Prostate gland (tissue), 2 donors: ENCODE data around the gene TAB3. TPM values are rescaled to one million over a fixed set of nuclear protein-coding genes. Genes with fewer than 3 reads are reported as not detected.
"Not testable (repeated sequence)": the region's sequence is repeated elsewhere in the genome, so short reads cannot be mapped to it uniquely, and the experiment has no call there.

Experiments used
- DNase-seq: peaks from one replicate; pipeline ENCODE4 v3.0.0-alpha.2; 2019; ENCODE audit warnings: low spot score
- H3K27ac ChIP-seq, 2 donors: fragments of 200-600 bp; sonication (generic); 2 replicates each; pipeline ENCODE4 v1.5.1; 2017 to 2019
- H3K27me3 ChIP-seq: fragments of 200-600 bp; sonication (generic); replicated peaks from 2 replicates; pipeline ENCODE4 v1.5.1; 2019; ENCODE audit not compliant: insufficient read depth
- H3K36me3 ChIP-seq, 2 donors: fragments of 200-600 bp; sonication (generic); 1 replicate in 1 of 2; 2 replicates in 1 of 2; pipeline versions ENCODE4 v1.5.1 to v1.8.1; 2017 to 2019
- H3K4me1 ChIP-seq: fragments of 200-600 bp; sonication (generic); replicated peaks from 2 replicates; pipeline ENCODE4 v1.5.1; 2019
- H3K4me3 ChIP-seq, 2 donors: fragments of 200-600 bp; sonication (generic); 2 replicates each; pipeline ENCODE4 v1.5.1; 2017 to 2019
- H3K9me3 ChIP-seq: fragments of 200-600 bp; sonication (generic); 2 replicates; pipeline ENCODE4 v1.5.1; 2017
- CTCF ChIP-seq, 4 experiments: fragments of 200-600 bp in 2 of 4; fragments of 450-650 bp in 2 of 4; sonication (generic) in 2 of 4; IDR thresholded peaks; 1 replicate in 3 of 4; 2 replicates in 1 of 4; pipeline ENCODE4 v1.5.1; 2016 to 2019; ENCODE audit warnings: antibody characterized with exemption in 4 of 4, mild to moderate bottlenecking in 2 of 4, moderate library complexity in 2 of 4
- POLR2A ChIP-seq: fragments of 450-650 bp; IDR thresholded peaks from one replicate; pipeline ENCODE4 v1.6.1; 2016; ENCODE audit warnings: antibody characterized with exemption, mild to moderate bottlenecking
- POLR2AphosphoS5 ChIP-seq: sonication (generic); formaldehyde crosslinking; IDR thresholded peaks from one replicate; pipeline ENCODE4 v1.6.1; 2017; ENCODE audit warnings: antibody characterized with exemption
- WGBS: methylation state at CpG from one replicate; pipeline ENCODE4 v1.1.5; 2018; 5-methylcytosine and 5-hydroxymethylcytosine counted together
- intact Hi-C: fragments of 100-400 bp; cut with DNase I; formaldehyde crosslinking; loops from one replicate; pipeline ENCODE4 v1.14.2; 2022
- total RNA-seq, 2 donors: library from RNA; depleted of rRNA; stranded (reverse); fragments of >200 nt; gene quantifications; one replicate each; pipeline ENCODE4 v1.1.0, GENCODE V29; 2016

The TAB3 gene
- total RNA-seq, 2 donors from 2014 or later = 53.1 to 166 TPM

- TF ChIP-seq POLR2AphosphoS5 = no peak
- TF ChIP-seq CTCF (IDR thresholded peaks at IDR 0.05) = no peak
- TF ChIP-seq POLR2A = no peak
- intact Hi-C loops = no loop called here
- no peaks in the 10 kb centered on the region for H3K36me3 ChIP-seq
- WGBS = 83% methylated on average over 7 of the region's 7 CpGs
- H3K4me1 ChIP-seq = no peaks in the 10 kb centered on the region
- H3K9me3 ChIP-seq = no peaks in the 10 kb centered on the region
- no peak for DNase-seq
- H3K4me3 ChIP-seq = no peak overlapping the region
- H3K27me3 ChIP-seq = no peaks in the 10 kb centered on the region
- H3K27ac ChIP-seq = no peak overlapping the region
These were observed 82.8 kb downstream of the TAB3 start for GRCh38 chrX:30806187-30806728.

- TF ChIP-seq CTCF (IDR thresholded peaks at IDR 0.05) (no peak), POLR2AphosphoS5 (no peak), POLR2A (no peak)
- Histone ChIP-seq H3K9me3 (no peaks in the 10 kb centered on the region), H3K36me3 (no peaks in the 10 kb centered on the region), H3K4me1 (no peaks in the 10 kb centered on the region), H3K4me3 (no peak overlapping the region), H3K27ac (no peak overlapping the region), H3K27me3 (no peaks in the 10 kb centered on the region)
- WGBS = 89% methylated on average over 2 of the region's 2 CpGs
- DNase-seq = no peak
- intact Hi-C loops = no loop called here
These were observed 84.6 kb downstream of the TAB3 start for GRCh38 chrX:30804462-30804861.

- TF ChIP-seq CTCF (IDR thresholded peaks at IDR 0.05) (no peak), POLR2A (no peak), POLR2AphosphoS5 (no peak)
- no peak for DNase-seq
- 65% methylated on average over 1 of the region's 1 CpG for WGBS
These were observed 88.2 kb downstream of the TAB3 start for GRCh38 chrX:30800901-30801300.

GRCh38 chrX:30799327-30799726 is 89.7 kb downstream of the TAB3 start:
- H3K27me3 ChIP-seq = no peaks in the 10 kb centered on the region
- no peaks in the 10 kb centered on the region for H3K4me1 ChIP-seq
- H3K36me3 ChIP-seq = no peaks in the 10 kb centered on the region
- 91% methylated on average over 2 of the region's 2 CpGs for WGBS
- intact Hi-C loops = no loop called here
- H3K27ac ChIP-seq = no peak overlapping the region
- H3K9me3 ChIP-seq = no peaks in the 10 kb centered on the region
- no peak overlapping the region for H3K4me3 ChIP-seq
- no peak for DNase-seq
- TF ChIP-seq POLR2AphosphoS5 = no peak
- no peak for TF ChIP-seq CTCF (IDR thresholded peaks at IDR 0.05)
- no peak for TF ChIP-seq POLR2A

More at GRCh38 chrX:30800901-30801300, 88.2 kb downstream of the TAB3 start:
- Histone ChIP-seq H3K9me3 (no peaks in the 10 kb centered on the region), H3K27me3 (no peaks in the 10 kb centered on the region), H3K4me1 (no peaks in the 10 kb centered on the region), H3K4me3 (no peak overlapping the region), H3K27ac (no peak overlapping the region), H3K36me3 (no peaks in the 10 kb centered on the region)
- intact Hi-C loops = no loop called here

GRCh38 chrX:30798810-30799209 is 90.2 kb downstream of the TAB3 start:
- Histone ChIP-seq H3K27ac (no peak overlapping the region), H3K27me3 (no peaks in the 10 kb centered on the region), H3K36me3 (no peaks in the 10 kb centered on the region), H3K4me3 (no peak overlapping the region), H3K4me1 (no peaks in the 10 kb centered on the region), H3K9me3 (no peaks in the 10 kb centered on the region)
- DNase-seq = no peak
- intact Hi-C loops = no loop called here
- 84% methylated on average over 3 of the region's 3 CpGs for WGBS
- no peak for TF ChIP-seq POLR2AphosphoS5
- TF ChIP-seq CTCF (IDR thresholded peaks at IDR 0.05) = no peak
- no peak for TF ChIP-seq POLR2A

GRCh38 chrX:30797301-30797700 is 91.8 kb downstream of the TAB3 start:
- H3K9me3 ChIP-seq, H3K36me3 ChIP-seq, H3K27ac ChIP-seq, H3K27me3 ChIP-seq, intact Hi-C loops, DNase-seq, H3K4me1 ChIP-seq, H3K4me3 ChIP-seq: not testable (repeated sequence)
- WGBS = 60% methylated on average over 1 of the region's 1 CpG
